Left ventricle myocardium superior (tissue), 1 donor: ENCODE data around the gene KLHL1. TPM values are rescaled to one million over a fixed set of nuclear protein-coding genes. Genes with fewer than 3 reads are reported as not detected.
"Not testable (repeated sequence)": the region's sequence is repeated elsewhere in the genome, so short reads cannot be mapped to it uniquely, and the experiment has no call there.

Experiments used
- ATAC-seq: fragments of 200-7000 bp; cut with Tn5 transposase; one replicate; pipeline ENCODE4 v1.9.1; 2020; ENCODE audit warnings: mild to moderate bottlenecking, moderate library complexity
- DNase-seq: peaks from one replicate; pipeline ENCODE4 v3.0.0-alpha.2; 2020
- intact Hi-C: fragments of 100-400 bp; cut with micrococcal nuclease; formaldehyde crosslinking; loops from one replicate; pipeline ENCODE4 v1.11.0; 2022
- long read RNA-seq: library from polyadenylated mRNA; unstranded; transcript quantifications from one replicate; pipeline ENCODE4 v2.0.0, GENCODE V29; 2021
- total RNA-seq: library from RNA; stranded (reverse); fragmentation: NEBNext Ultra II Directional; extraction: Animal tissue kit (Norgen Biotek cat#: 25700); gene quantifications from one replicate; pipeline ENCODE4 v1.2.1, GENCODE V29; 2021
- donor health status: DM: no; HTN: yes; CAD: no; lungs with severe emphysema.

KLHL1 gene
- total RNA-seq = not detected
- long read RNA-seq = 0 reads

GRCh38 chr13:70108356-70109105, at the start of gene KLHL1:
Gene KLHL1, minus strand, starts transcription at chr13:70108452. Its CDS starts 753 bp downstream, at chr13:70107699.
- no peak for ATAC-seq
- no peak for DNase-seq
- intact Hi-C loops = no loop called here

DNA sequence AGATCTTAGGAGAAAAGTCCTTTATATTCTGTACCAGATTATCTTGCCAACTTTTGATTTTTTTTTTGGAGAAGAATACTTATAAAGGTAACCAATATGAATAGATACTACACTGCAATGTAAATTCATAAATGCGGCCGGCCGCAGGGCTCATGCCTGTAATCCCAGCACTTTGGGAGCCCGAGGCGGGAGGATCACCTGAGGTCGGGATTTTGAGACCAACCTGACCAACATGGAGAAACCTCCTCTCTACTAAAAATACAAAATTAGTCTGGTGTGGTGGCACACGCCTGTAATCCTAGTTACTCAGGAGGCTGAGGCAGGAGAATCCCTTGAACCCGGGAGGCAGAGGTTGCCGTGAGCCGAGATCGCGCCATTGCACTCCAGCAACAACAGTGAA, 34.4 kb upstream of the KLHL1 start:
- intact Hi-C loops, ATAC-seq, DNase-seq: not testable (repeated sequence)

DNA sequence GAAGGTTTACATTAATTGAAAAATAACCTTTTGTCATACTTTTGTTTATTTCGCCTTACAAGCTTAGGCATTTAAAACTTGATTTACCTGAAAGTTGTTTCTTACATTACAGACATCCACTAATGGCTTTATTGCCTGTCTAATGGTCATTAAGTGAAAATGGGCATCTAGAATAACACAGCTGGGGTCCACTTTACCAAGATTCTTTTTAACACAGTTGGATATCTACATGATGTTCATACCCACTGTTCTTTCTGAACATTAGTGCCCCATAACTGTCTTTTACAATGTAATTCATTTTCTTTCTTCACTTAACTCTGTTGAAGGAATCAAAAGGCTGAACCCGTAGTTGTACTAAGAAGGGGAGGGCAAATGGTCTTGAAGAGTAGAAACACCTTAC, 19.8 kb upstream of the KLHL1 start:
- intact Hi-C loops = no loop called here
- no peak for DNase-seq
- ATAC-seq = no peak

- ATAC-seq (no peak), DNase-seq (no peak)
- intact Hi-C loops = no loop called here
Measured at GRCh38 chr13:70125693-70126092, 17.4 kb upstream of the KLHL1 start.

DNA sequence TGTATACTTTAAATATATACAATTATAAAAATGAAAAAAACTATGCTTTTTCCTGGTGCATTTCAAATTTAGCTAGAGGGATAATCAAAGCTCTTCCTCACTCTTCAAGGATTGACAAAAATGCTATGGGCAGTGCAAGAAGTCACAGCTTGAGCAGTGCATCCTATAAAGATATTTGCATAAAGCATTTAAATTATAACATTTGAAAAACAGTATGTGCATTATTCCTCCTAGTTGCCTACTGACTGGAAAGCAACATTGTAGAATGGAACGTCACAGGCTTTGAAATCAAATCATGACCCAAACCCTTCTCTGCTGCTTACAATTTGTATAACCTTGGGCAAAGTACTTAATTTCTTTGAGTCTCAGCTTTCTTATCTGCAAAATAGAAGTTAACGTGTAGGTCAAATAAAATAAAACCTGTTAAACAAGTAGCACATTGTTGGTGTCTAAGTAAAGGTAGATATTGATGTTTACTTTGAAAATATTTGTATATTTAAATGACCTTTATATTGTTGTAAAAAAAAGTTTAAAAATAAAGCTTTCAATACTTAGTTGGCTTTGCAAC, 9.2 kb upstream of the KLHL1 start:
- DNase-seq = no peak
- no peak for ATAC-seq
- intact Hi-C loops = no loop called here

- DNase-seq = no peak
- intact Hi-C loops = no loop called here
- ATAC-seq = no peak
Measured at GRCh38 chr13:70107498-70108281, 562 bp downstream of the KLHL1 start, which contains the start of gene ATXN8OS. Gene ATXN8OS, plus strand, starts transcription at chr13:70107826.

DNA sequence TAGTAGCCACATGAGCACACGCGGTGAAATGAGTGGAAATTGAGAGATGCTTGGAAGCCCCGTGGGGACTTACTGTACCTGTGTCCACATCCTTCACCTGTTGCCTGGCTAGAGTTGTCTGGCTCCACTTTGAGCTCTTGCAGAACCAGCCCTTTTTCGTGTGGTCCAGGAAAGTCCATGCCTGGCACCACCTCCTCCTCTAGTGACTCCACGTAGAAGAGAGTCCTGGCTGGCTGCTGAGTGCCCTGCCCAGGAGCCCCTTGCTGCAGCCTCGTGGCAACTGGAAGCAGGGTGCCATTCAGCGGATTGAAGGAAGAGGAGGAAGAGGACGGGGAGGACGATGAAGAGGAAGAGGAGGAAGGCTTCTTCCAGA, 1.1 kb downstream of the KLHL1 start:
- intact Hi-C loops = no loop called here
- ATAC-seq = no peak
- DNase-seq = no peak

- DNase-seq = no peak
- intact Hi-C loops = no loop called here
Measured at GRCh38 chr13:70104481-70104880, 3.8 kb downstream of the KLHL1 start.

DNA sequence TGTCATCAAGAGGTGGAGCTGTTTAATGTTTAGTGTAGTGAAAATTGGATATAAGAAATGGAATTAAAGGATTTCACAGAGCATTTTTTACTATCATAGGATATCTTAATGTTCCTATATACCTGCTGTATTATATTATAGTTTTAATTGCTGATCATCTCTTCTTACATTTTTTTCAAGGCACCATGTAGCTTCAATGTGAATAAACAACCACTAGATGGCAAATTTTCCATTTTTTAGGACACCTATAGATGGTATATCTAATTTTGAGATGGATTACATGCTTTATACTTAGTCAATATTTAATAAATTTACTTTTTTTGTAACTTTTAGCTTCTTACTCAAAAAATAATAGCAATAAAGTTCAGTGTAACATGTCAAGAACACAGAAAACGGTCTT, 9.6 kb downstream of the KLHL1 start:
- ATAC-seq = no peak
- no peak for DNase-seq
- intact Hi-C loops = no loop called here

More at GRCh38 chr13:70104481-70104880, 3.8 kb downstream of the KLHL1 start:
- ATAC-seq = no peak

GRCh38 chr13:70090036-70090723, 18.1 kb downstream of the KLHL1 start:
- ATAC-seq (peak; percentile 68), DNase-seq (no peak)
- intact Hi-C loops = no loop called here

DNA sequence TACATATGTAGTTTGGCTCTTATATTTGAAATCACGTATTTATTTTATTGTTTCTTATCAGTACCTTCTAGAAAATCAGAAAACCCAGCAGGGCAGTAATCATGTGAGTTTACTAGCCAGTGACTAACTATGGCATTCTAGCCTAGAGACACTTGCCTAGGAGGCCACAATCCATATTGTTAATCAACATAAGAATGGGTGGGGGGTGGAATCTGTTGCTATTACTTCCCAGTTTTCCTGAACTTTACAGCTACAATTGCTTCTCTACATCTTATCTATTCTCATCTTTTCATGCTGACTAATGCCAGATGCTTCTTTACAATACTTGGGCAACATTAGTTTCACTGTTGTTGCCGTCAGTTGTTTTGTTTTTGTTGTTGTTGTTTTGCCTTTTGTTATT, 19.3 kb downstream of the KLHL1 start:
- intact Hi-C loops = no loop called here
- no peak for ATAC-seq
- DNase-seq = no peak

DNA sequence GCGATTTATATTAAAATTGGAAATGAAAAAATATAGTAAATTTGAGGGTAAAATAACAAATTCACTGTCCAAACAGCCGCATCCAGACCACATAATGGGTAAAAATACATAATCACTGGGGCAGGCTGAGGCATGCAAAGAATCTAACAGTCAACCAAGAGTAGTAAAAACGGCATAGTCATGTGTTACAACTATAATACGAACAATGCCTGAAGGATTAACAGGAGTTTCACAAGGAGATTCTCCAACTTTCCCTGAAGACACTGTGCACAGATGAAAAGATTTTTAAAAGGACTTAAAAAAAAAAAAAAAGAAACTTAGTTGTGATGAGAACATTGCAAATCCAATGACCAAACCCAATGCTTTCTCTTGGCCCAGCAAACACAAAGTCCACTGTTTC, 21.0 kb downstream of the KLHL1 start:
- ATAC-seq (no peak), DNase-seq (no peak)
- intact Hi-C loops = no loop called here

GRCh38 chr13:70080012-70080411, 28.2 kb downstream of the KLHL1 start:
- ATAC-seq = peak; percentile 100
- intact Hi-C loops = no loop called here
- DNase-seq = peak; percentile 37

GRCh38 chr13:70054572-70054971, 53.7 kb downstream of the KLHL1 start:
- no peak for DNase-seq
- intact Hi-C loops = no loop called here
- no peak for ATAC-seq

- DNase-seq (no peak), ATAC-seq (no peak)
- intact Hi-C loops = no loop called here
Measured at GRCh38 chr13:70051531-70051930, 56.7 kb downstream of the KLHL1 start.

- intact Hi-C loops = no loop called here
- ATAC-seq = no peak
- no peak for DNase-seq
Measured at GRCh38 chr13:70043685-70044084, 64.6 kb downstream of the KLHL1 start.

DNA sequence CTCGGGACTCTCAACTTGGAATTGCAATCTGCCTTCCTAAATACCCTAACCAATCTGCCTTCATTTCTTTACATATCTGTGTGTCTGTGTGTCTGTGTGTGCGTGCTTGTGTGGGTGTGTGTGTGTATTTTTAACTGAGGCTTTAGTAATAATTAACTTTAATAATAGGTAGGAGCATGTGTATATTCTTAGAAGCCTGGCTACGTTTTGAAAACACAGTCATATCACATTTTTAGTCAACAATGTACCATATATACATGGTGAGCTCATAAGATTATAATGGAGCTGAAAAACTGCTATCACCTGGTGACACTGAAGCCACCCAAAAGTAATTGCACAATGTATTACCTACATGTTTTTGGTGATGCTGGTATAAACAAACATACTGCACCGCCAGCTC, 66.1 kb downstream of the KLHL1 start:
- intact Hi-C loops = no loop called here
- DNase-seq = no peak
- no peak for ATAC-seq

- ATAC-seq = no peak
- intact Hi-C loops = no loop called here
- DNase-seq = no peak
Measured at GRCh38 chr13:70034286-70034685, 74.0 kb downstream of the KLHL1 start.

DNA sequence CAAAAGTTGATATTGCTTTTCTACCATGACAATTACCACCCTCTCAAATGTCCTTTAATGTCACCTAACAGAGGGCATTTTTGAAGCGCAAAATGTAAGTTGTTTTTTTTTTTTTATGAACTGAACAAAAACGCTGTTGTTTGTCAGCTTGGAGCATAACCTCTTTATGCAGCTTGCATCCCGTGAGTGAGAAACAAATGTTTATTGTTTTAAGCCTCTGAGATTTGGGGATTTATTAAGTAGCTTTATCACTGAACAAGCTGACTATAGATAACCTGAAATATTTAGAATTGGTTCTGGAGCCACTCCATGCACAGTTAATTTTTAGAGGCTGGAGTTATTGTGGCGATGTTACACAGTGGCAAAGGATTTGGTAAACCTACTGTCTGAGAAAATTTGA, 80.7 kb downstream of the KLHL1 start:
- intact Hi-C loops = no loop called here
- no peak for DNase-seq

DNA sequence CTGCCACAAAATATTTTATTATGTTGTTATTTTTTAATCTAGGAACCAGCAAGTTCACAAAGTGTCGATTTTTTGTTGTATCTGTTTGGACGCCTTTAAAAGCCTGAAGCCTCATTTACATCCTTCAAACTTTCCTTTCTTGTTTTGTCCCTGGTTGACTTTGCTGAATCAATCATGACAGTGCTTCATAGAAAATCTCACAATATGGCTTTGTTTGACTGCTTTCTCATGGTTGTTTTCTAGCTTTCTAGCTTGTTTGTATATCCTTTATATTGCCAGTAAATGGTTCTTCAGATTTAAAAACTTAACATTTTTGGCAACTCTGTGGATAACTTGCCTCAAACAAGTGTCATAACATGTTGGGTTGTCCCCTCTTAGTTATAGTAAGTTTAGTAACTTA, 84.7 kb downstream of the KLHL1 start:
- DNase-seq = no peak
- no peak for ATAC-seq
- intact Hi-C loops = no loop called here

More for the DNA sequence above, 80.7 kb downstream of the KLHL1 start:
- no peak for ATAC-seq
